SK-N-SH (cell line): ENCODE results near the gene NFATC4. TPM values are rescaled to one million over a fixed set of nuclear protein-coding genes. Genes with fewer than 3 reads are reported as not detected.

Experiments used
- CTCF ChIA-PET: fragments of 300-600, 350-600 bp; formaldehyde crosslinking; extraction: SDS; loops from one replicate; lab custom pipeline; 2021; lab: Yijun Ruan, JAX
- POLR2A ChIA-PET: fragments of 350-600 bp; sonication (Branson Sonifier 250); formaldehyde crosslinking; extraction: SDS; loops from one replicate; lab custom pipeline; 2020; ENCODE audit warnings: antibody characterized with exemption, inconsistent platforms; lab: Yijun Ruan, JAX
- DNase-seq: peaks from one replicate; pipeline ENCODE4 v3.0.0; 2012
- H2AFZ ChIP-seq: fragments of 200-600 bp; sonication (generic); 2 replicates; pipeline ENCODE4 v1.8.1; 2016; ENCODE audit warnings: antibody characterized with exemption, mild to moderate bottlenecking, low read depth
- H3F3A ChIP-seq: fragments of 200-600 bp; sonication (generic); replicated peaks from 2 replicates; pipeline ENCODE3; 2016; ENCODE audit warnings: antibody characterized with exemption, mild to moderate bottlenecking; ENCODE audit not compliant: insufficient read depth
- H3K27ac ChIP-seq, 2 experiments: fragments of 200-500 bp in 1 of 2; fragments of 200-600 bp in 1 of 2; sonication (Bioruptor generic) in 1 of 2; sonication (generic), shearing (Covaris generic) in 1 of 2; 2 replicates each; pipeline versions ENCODE4 v1.5.1 to v1.6.1; 2014 to 2016; ENCODE audit warnings: low read depth in 2 of 2, inconsistent platforms in 1 of 2, low read length in 1 of 2, mild to moderate bottlenecking in 1 of 2, mixed read lengths in 1 of 2
- H3K27me3 ChIP-seq: fragments of 200-600 bp; sonication (generic), shearing (Covaris generic); 2 replicates; pipeline ENCODE4 v1.6.1; 2016; ENCODE audit warnings: mixed run types; ENCODE audit not compliant: insufficient read depth
- H3K36me3 ChIP-seq, 2 experiments: fragments of 200-500 bp in 1 of 2; fragments of 200-600 bp in 1 of 2; sonication (Bioruptor generic) in 1 of 2; sonication (generic) in 1 of 2; replicated peaks in 1 of 2; 2 replicates each; pipeline versions ENCODE3 to v1.5.1; 2014 to 2016; ENCODE audit warnings: low read length in 1 of 2, mild to moderate bottlenecking in 1 of 2; ENCODE audit not compliant: insufficient read depth in 2 of 2, control insufficient read depth in 1 of 2
- H3K4me1 ChIP-seq, 2 experiments: fragments of 200-500 bp in 1 of 2; fragments of 200-600 bp in 1 of 2; sonication (Bioruptor generic) in 1 of 2; sonication (generic), shearing (Covaris generic) in 1 of 2; 2 replicates each; pipeline versions ENCODE4 v1.5.1 to v1.6.1; 2014 to 2016; ENCODE audit warnings: low read depth in 1 of 2, low read length in 1 of 2, mixed run types in 1 of 2; ENCODE audit not compliant: insufficient read depth in 2 of 2, control insufficient read depth in 1 of 2
- H3K4me2 ChIP-seq: fragments of 200-600 bp; sonication (generic), shearing (Covaris generic); 2 replicates; pipeline ENCODE4 v1.6.1; 2017; ENCODE audit warnings: mixed run types
- H3K4me3 ChIP-seq, 2 experiments: fragments of 200-500 bp in 1 of 2; fragments of 200-600 bp in 1 of 2; sonication (Bioruptor generic) in 1 of 2; sonication (generic), shearing (Covaris generic) in 1 of 2; 2 replicates each; pipeline versions ENCODE4 v1.5.1 to v1.8.1; 2014 to 2016; ENCODE audit warnings: low read depth in 2 of 2, inconsistent platforms in 1 of 2, low read length in 1 of 2, mild to moderate bottlenecking in 1 of 2, mixed read lengths in 1 of 2, moderate library complexity in 1 of 2
- H3K79me2 ChIP-seq: fragments of 200-600 bp; sonication (generic); 2 replicates; pipeline ENCODE4 v1.8.1; 2017; ENCODE audit warnings: mild to moderate bottlenecking; ENCODE audit not compliant: insufficient read depth
- H3K9ac ChIP-seq: fragments of 200-600 bp; sonication (generic); 2 replicates; pipeline ENCODE4 v1.6.1; 2017; ENCODE audit warnings: mixed run types
- H3K9me2 ChIP-seq: fragments of 200-600 bp; sonication (generic); 2 replicates; pipeline ENCODE4 v1.6.1; 2017; ENCODE audit warnings: mixed run types
- H3K9me3 ChIP-seq: fragments of 200-600 bp; sonication (generic); 2 replicates; pipeline ENCODE4 v1.6.1; 2017; ENCODE audit warnings: mixed run types, mild to moderate bottlenecking, moderate library complexity
- H4K20me1 ChIP-seq: fragments of 200-600 bp; sonication (generic); 2 replicates; pipeline ENCODE4 v1.6.1; 2017; ENCODE audit warnings: mild to moderate bottlenecking, mixed run types; ENCODE audit not compliant: insufficient read depth
- CHD2 ChIP-seq: fragments of 150-350 bp; IDR thresholded peaks from 2 replicates; pipeline ENCODE4 v1.6.1; 2018; ENCODE audit warnings: low read length; ENCODE audit not compliant: partially characterized antibody
- CTCF ChIP-seq: fragments of 200-600 bp; sonication (generic); IDR thresholded peaks from 2 replicates; pipeline ENCODE4 v1.6.1; 2017; ENCODE audit warnings: antibody characterized with exemption, mild to moderate bottlenecking, moderate library complexity
- ELF1 ChIP-seq: IDR thresholded peaks from 2 replicates; pipeline ENCODE4 v1.4.0; 2012
- EP300 ChIP-seq, 2 experiments: IDR thresholded peaks; 2 replicates each; pipeline versions ENCODE4 v1.4.0 to v1.6.1; 2012; ENCODE audit warnings: borderline replicate concordance in 1 of 2, low read depth in 1 of 2, low read length in 1 of 2
- EZH2phosphoT487 ChIP-seq: fragments of 200-600 bp; sonication (generic); IDR thresholded peaks from 2 replicates; pipeline ENCODE4 v1.6.1; 2017; ENCODE audit warnings: low read depth, mixed run types, mild to moderate bottlenecking, antibody characterized with exemption, moderate library complexity, borderline replicate concordance
- FOSL2 ChIP-seq: IDR thresholded peaks from 2 replicates; pipeline ENCODE4 v1.4.0; 2012; ENCODE audit warnings: low read depth, mild to moderate bottlenecking, moderate library complexity, borderline replicate concordance
- FOXM1 ChIP-seq: IDR thresholded peaks from 2 replicates; pipeline ENCODE4 v1.4.0; 2012; ENCODE audit warnings: low read depth, mild to moderate bottlenecking
- GATA2 ChIP-seq: sonication (generic); formaldehyde crosslinking; IDR thresholded peaks from 2 replicates; pipeline ENCODE4 v1.5.0; 2020; ENCODE audit warnings: mild to moderate bottlenecking, missing genetic modification reagents
- IRF3 ChIP-seq: fragments of 150-350 bp; IDR thresholded peaks from 2 replicates; pipeline ENCODE4 v1.6.1; 2016; ENCODE audit warnings: mild to moderate bottlenecking, low read depth, low read length
- MEF2A ChIP-seq: IDR thresholded peaks from 2 replicates; pipeline ENCODE4 v1.4.0; 2012; ENCODE audit warnings: low read depth, borderline replicate concordance
- MXI1 ChIP-seq: IDR thresholded peaks from 2 replicates; pipeline ENCODE4 v1.6.1; 2012; ENCODE audit warnings: mild to moderate bottlenecking, low read depth, low read length, improper control_type of control experiment
- NFIC ChIP-seq: IDR thresholded peaks from 2 replicates; pipeline ENCODE4 v1.4.0; 2012; ENCODE audit warnings: borderline replicate concordance
- NRF1 ChIP-seq: IDR thresholded peaks from 2 replicates; pipeline ENCODE4 v1.6.1; 2012; ENCODE audit warnings: low read depth, mild to moderate bottlenecking, low read length
- PBX3 ChIP-seq: IDR thresholded peaks from 2 replicates; pipeline ENCODE4; 2012
- RXRA ChIP-seq: IDR thresholded peaks from 2 replicates; pipeline ENCODE4 v1.4.0; 2012; ENCODE audit warnings: low read depth, mild to moderate bottlenecking, borderline replicate concordance
- USF1 ChIP-seq: IDR thresholded peaks from 2 replicates; pipeline ENCODE4 v1.4.0; 2012; ENCODE audit warnings: low read depth, borderline replicate concordance
- WGBS: methylation state at CpG from one replicate; pipeline ENCODE4 v1.1.6; 2017; ENCODE audit warnings: low lambda C conversion rate; 5-methylcytosine and 5-hydroxymethylcytosine counted together
- polyA plus RNA-seq, 3 experiments: library from polyadenylated mRNA; depleted of rRNA; stranded (reverse); fragments of >200 nt; gene quantifications; 2 replicates each; pipeline ENCODE4 v1.2.3, GENCODE V29; 2012
- TF ChIP-seq, protein P1 (sequence below): IDR thresholded peaks from 2 replicates; pipeline ENCODE4 v1.4.0; 2012; ENCODE audit warnings: low read depth, borderline replicate concordance
- TF ChIP-seq, protein P2 (sequence below): IDR thresholded peaks from 2 replicates; pipeline ENCODE4 v1.6.1; 2012; ENCODE audit warnings: mild to moderate bottlenecking, low read depth, low read length, moderate library complexity

NFATC4 gene
- polyA plus RNA-seq, 1 of the 3 experiments (the other 2 are of a cell fraction): 25.3 TPM

DNA sequence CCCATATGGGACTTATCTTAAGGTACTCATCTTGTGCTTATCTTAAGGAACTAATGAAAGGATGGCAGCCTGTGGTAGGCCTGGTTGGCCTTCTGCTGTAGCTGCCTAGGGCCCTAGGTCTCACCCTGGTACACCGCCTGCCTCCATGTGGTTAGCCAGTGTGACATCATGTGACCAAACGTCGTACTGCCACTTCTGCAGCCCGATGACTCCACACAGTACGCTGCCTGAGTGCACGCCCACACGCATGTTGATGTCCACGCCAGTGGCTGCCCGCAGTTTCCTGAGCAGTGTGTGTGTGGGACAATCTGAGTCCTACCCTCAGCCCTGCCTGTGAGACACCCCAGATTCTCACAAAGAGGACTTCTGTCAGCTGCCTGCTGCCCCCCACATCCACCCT, 38.2 kb upstream of the NFATC4 start:
- no peaks in the 10 kb centered on the region for H3K9me3 ChIP-seq
- H2AFZ ChIP-seq: no peak overlapping the region
- ChIA-PET POLR2A (interaction anchor here (0.7 kb wide), 1 partner anchor 112 kb away, joined by 3 read pairs; no protein-coding TSS in a partner anchor), CTCF (interaction anchor here (0.7 to 14.6 kb wide), 6 partner anchors 12 to 107 kb away, joined by 4 to 115 read pairs (median 24); partner anchors contain the start of genes CBLN3, CIDEB, KHNYN and LTB4R)
- peaks cover 0 to 21% of the 10 kb centered on the region in 2 experiments; a peak in 1 of 4 replicates for H3K4me1 ChIP-seq
- peaks cover 9% of the 10 kb centered on the region for H3K27me3 ChIP-seq
- H4K20me1 ChIP-seq: no peaks in the 10 kb centered on the region
- TF ChIP-seq ELF1: no peak
- TF ChIP-seq EZH2phosphoT487: no peak
- no peak for TF ChIP-seq USF1
- TF ChIP-seq RXRA: no peak
- TF ChIP-seq, protein P1, sequence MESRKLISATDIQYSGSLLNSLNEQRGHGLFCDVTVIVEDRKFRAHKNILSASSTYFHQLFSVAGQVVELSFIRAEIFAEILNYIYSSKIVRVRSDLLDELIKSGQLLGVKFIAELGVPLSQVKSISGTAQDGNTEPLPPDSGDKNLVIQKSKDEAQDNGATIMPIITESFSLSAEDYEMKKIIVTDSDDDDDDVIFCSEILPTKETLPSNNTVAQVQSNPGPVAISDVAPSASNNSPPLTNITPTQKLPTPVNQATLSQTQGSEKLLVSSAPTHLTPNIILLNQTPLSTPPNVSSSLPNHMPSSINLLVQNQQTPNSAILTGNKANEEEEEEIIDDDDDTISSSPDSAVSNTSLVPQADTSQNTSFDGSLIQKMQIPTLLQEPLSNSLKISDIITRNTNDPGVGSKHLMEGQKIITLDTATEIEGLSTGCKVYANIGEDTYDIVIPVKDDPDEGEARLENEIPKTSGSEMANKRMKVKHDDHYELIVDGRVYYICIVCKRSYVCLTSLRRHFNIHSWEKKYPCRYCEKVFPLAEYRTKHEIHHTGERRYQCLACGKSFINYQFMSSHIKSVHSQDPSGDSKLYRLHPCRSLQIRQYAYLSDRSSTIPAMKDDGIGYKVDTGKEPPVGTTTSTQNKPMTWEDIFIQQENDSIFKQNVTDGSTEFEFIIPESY: no peak
- TF ChIP-seq FOSL2: no peak
- TF ChIP-seq MXI1: no peak
- TF ChIP-seq PBX3: no peak
- no peak for TF ChIP-seq NRF1
- TF ChIP-seq GATA2 (CRISPR knock-in tag): no peak
- no peak for TF ChIP-seq CTCF
- TF ChIP-seq, protein P2, sequence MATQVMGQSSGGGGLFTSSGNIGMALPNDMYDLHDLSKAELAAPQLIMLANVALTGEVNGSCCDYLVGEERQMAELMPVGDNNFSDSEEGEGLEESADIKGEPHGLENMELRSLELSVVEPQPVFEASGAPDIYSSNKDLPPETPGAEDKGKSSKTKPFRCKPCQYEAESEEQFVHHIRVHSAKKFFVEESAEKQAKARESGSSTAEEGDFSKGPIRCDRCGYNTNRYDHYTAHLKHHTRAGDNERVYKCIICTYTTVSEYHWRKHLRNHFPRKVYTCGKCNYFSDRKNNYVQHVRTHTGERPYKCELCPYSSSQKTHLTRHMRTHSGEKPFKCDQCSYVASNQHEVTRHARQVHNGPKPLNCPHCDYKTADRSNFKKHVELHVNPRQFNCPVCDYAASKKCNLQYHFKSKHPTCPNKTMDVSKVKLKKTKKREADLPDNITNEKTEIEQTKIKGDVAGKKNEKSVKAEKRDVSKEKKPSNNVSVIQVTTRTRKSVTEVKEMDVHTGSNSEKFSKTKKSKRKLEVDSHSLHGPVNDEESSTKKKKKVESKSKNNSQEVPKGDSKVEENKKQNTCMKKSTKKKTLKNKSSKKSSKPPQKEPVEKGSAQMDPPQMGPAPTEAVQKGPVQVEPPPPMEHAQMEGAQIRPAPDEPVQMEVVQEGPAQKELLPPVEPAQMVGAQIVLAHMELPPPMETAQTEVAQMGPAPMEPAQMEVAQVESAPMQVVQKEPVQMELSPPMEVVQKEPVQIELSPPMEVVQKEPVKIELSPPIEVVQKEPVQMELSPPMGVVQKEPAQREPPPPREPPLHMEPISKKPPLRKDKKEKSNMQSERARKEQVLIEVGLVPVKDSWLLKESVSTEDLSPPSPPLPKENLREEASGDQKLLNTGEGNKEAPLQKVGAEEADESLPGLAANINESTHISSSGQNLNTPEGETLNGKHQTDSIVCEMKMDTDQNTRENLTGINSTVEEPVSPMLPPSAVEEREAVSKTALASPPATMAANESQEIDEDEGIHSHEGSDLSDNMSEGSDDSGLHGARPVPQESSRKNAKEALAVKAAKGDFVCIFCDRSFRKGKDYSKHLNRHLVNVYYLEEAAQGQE: no peak
- no peak for TF ChIP-seq MEF2A
- TF ChIP-seq EP300 (IDR thresholded peaks at IDR 0.05; ENCODE audit: borderline replicate concordance in 1 of 2, low read depth in 1 of 2, low read length in 1 of 2): no peak
- no peak for TF ChIP-seq FOXM1
- TF ChIP-seq NFIC: no peak
- TF ChIP-seq CHD2: no peak
- no peak for TF ChIP-seq IRF3
- TF ChIP-seq, all 33 proteins: peak for 0
- Histone ChIP-seq H3K9ac (no peak overlapping the region), H3K27ac (no peak overlapping the region), H3K4me3 (no peak overlapping the region), H3K9me2 (no peaks in the 10 kb centered on the region), H3F3A (no peaks in the 10 kb centered on the region), H3K79me2 (no peaks in the 10 kb centered on the region), H3K36me3 (no peaks in the 10 kb centered on the region), H3K4me2 (no peak overlapping the region)
- 80% methylated on average over 8 of the region's 9 CpGs for WGBS
- no peak for DNase-seq
